Hepatocyte (in vitro differentiated cells): ENCODE results near the gene FAM170B. TPM values are rescaled to one million over a fixed set of nuclear protein-coding genes. Genes with fewer than 3 reads are reported as not detected.

Source experiments
- DNase-seq: peaks from one replicate; pipeline ENCODE4 v3.0.0-alpha.2; 2016; ENCODE audit warnings: low spot score
- H2AFZ ChIP-seq: fragments of 200-600 bp; sonication (generic); 2 replicates; pipeline ENCODE4 v1.6.0; 2016; ENCODE audit warnings: antibody characterized with exemption, mild to moderate bottlenecking
- H3K27ac ChIP-seq: fragments of 200-600 bp; sonication (generic); 2 replicates; pipeline ENCODE4 v1.5.1; 2016; ENCODE audit warnings: mild to moderate bottlenecking
- H3K27me3 ChIP-seq: fragments of 200-600 bp; sonication (generic); 2 replicates; pipeline ENCODE4 v1.6.1; 2016
- H3K36me3 ChIP-seq: fragments of 200-600 bp; sonication (generic); replicated peaks from 2 replicates; pipeline ENCODE4 v1.5.1; 2016; ENCODE audit warnings: low read depth; ENCODE audit not compliant: insufficient read depth
- H3K4me1 ChIP-seq: fragments of 200-600 bp; sonication (generic); 2 replicates; pipeline ENCODE4 v1.5.1; 2016; ENCODE audit warnings: mild to moderate bottlenecking, moderate library complexity; ENCODE audit not compliant: insufficient read depth
- H3K4me2 ChIP-seq: fragments of 200-600 bp; sonication (generic); 2 replicates; pipeline ENCODE4 v1.6.0; 2016
- H3K4me3 ChIP-seq: fragments of 200-600 bp; sonication (generic); 2 replicates; pipeline ENCODE4 v1.5.1; 2016; ENCODE audit warnings: mild to moderate bottlenecking
- H3K79me2 ChIP-seq: fragments of 200-600 bp; sonication (generic); 2 replicates; pipeline ENCODE4 v1.6.0; 2017; ENCODE audit warnings: mild to moderate bottlenecking
- H3K9me2 ChIP-seq: fragments of 200-600 bp; sonication (generic); replicated peaks from 2 replicates; pipeline ENCODE4 v1.6.0; 2017; ENCODE audit warnings: mild to moderate bottlenecking; ENCODE audit not compliant: insufficient read depth
- H3K9me3 ChIP-seq: fragments of 200-600 bp; sonication (generic); 2 replicates; pipeline ENCODE4 v1.5.1; 2016; ENCODE audit warnings: low read depth, mild to moderate bottlenecking
- H4K20me1 ChIP-seq: fragments of 200-600 bp; sonication (generic); 2 replicates; pipeline ENCODE4 v1.6.0; 2016; ENCODE audit warnings: mild to moderate bottlenecking; ENCODE audit not compliant: insufficient read depth, poor library complexity, severe bottlenecking
- CTCF ChIP-seq: fragments of 200-600 bp; sonication (generic); IDR thresholded peaks from 2 replicates; pipeline ENCODE4 v1.5.1; 2016; ENCODE audit warnings: antibody characterized with exemption, mild to moderate bottlenecking; ENCODE audit not compliant: poor library complexity
- EZH2 ChIP-seq: fragments of 200-600 bp; sonication (generic); IDR thresholded peaks from 2 replicates; pipeline ENCODE4 v1.6.1; 2016; ENCODE audit warnings: antibody characterized with exemption, mild to moderate bottlenecking, borderline replicate concordance
- EZH2phosphoT487 ChIP-seq: fragments of 200-600 bp; sonication (generic); IDR thresholded peaks from one replicate; pipeline ENCODE4 v1.6.1; 2018; ENCODE audit warnings: antibody characterized with exemption, mild to moderate bottlenecking, low read depth, moderate library complexity; ENCODE audit not compliant: unreplicated experiment, severe bottlenecking
- WGBS: methylation state at CpG from one replicate; pipeline ENCODE4 v1.1.6; 2016; ENCODE audit warnings: low lambda C conversion rate; ENCODE audit errors: missing lambda C conversion rate; 5-methylcytosine and 5-hydroxymethylcytosine counted together
- polyA plus RNA-seq: library from polyadenylated mRNA; unstranded; fragments of >200 nt; fragmentation: Nextera tagmentation; extraction: Ambion mirVana; gene quantifications from 2 replicates; pipeline ENCODE4 v1.2.1, GENCODE V29; 2016
- total RNA-seq: library from RNA; depleted of rRNA; stranded (reverse); fragments of >200 nt; gene quantifications from 2 replicates; pipeline ENCODE4 v1.2.3, GENCODE V29; 2014

The FAM170B gene
- total and polyA plus RNA-seq, 2 experiments from 2014 or later = not detected

- no peak for DNase-seq
- no peak overlapping the region for H2AFZ ChIP-seq
- no peaks in the 10 kb centered on the region for H3K4me1 ChIP-seq
- no peak overlapping the region for H3K27ac ChIP-seq
- no peaks in the 10 kb centered on the region for H3K9me3 ChIP-seq
- H4K20me1 ChIP-seq = no peaks in the 10 kb centered on the region
- whole genome bisulfite sequencing = 44% methylated on average over 1 of the region's 1 CpG
- H3K4me2 ChIP-seq = no peak overlapping the region
- no peaks in the 10 kb centered on the region for H3K36me3 ChIP-seq
- TF ChIP-seq EZH2phosphoT487 = no peak
- TF ChIP-seq EZH2 = no peak
- TF ChIP-seq CTCF = no peak
- no peaks in the 10 kb centered on the region for H3K79me2 ChIP-seq
- H3K9me2 ChIP-seq = no peaks in the 10 kb centered on the region
- H3K27me3 ChIP-seq = peaks cover 6% of the 10 kb centered on the region
- H3K4me3 ChIP-seq = no peak overlapping the region
Measured at GRCh38 chr10:49151481-49151880, 17.7 kb upstream of the FAM170B start.

- no peak overlapping the region for H3K27ac ChIP-seq
- no peaks in the 10 kb centered on the region for H3K9me3 ChIP-seq
- H3K4me1 ChIP-seq = no peaks in the 10 kb centered on the region
- DNase-seq = no peak
- no peaks in the 10 kb centered on the region for H3K79me2 ChIP-seq
- TF ChIP-seq EZH2 = no peak
- no peak for TF ChIP-seq CTCF
- no peak for TF ChIP-seq EZH2phosphoT487
- no peak overlapping the region for H2AFZ ChIP-seq
- WGBS = 35% methylated on average over 2 of the region's 2 CpGs
- H4K20me1 ChIP-seq = no peaks in the 10 kb centered on the region
- H3K4me2 ChIP-seq = no peak overlapping the region
- H3K9me2 ChIP-seq = no peaks in the 10 kb centered on the region
- H3K4me3 ChIP-seq = no peak overlapping the region
- H3K27me3 ChIP-seq = peaks cover 4% of the 10 kb centered on the region
- no peaks in the 10 kb centered on the region for H3K36me3 ChIP-seq
Measured at GRCh38 chr10:49151025-49151445, 17.2 kb upstream of the FAM170B start.

GRCh38 chr10:49150426-49150825 lies 16.6 kb upstream of the FAM170B start:
- H3K9me3 ChIP-seq = no peaks in the 10 kb centered on the region
- no peaks in the 10 kb centered on the region for H3K4me1 ChIP-seq
- no peak overlapping the region for H3K27ac ChIP-seq
- no peaks in the 10 kb centered on the region for H3K36me3 ChIP-seq
- no peaks in the 10 kb centered on the region for H3K9me2 ChIP-seq
- no peaks in the 10 kb centered on the region for H4K20me1 ChIP-seq
- H2AFZ ChIP-seq = no peak overlapping the region
- WGBS = 75% methylated on average over 5 of the region's 5 CpGs
- no peaks in the 10 kb centered on the region for H3K79me2 ChIP-seq
- H3K4me2 ChIP-seq = no peak overlapping the region
- DNase-seq = no peak
- no peak overlapping the region for H3K4me3 ChIP-seq
- no peak for TF ChIP-seq EZH2
- TF ChIP-seq EZH2phosphoT487 = no peak
- no peak for TF ChIP-seq CTCF
- no peaks in the 10 kb centered on the region for H3K27me3 ChIP-seq

GRCh38 chr10:49149881-49150280 lies 16.1 kb upstream of the FAM170B start:
- H3K4me2 ChIP-seq = no peak overlapping the region
- no peak overlapping the region for H3K27ac ChIP-seq
- H3K4me3 ChIP-seq = no peak overlapping the region
- TF ChIP-seq EZH2 (no peak), CTCF (no peak), EZH2phosphoT487 (no peak)
- H3K9me3 ChIP-seq = no peaks in the 10 kb centered on the region
- no peaks in the 10 kb centered on the region for H3K9me2 ChIP-seq
- H3K79me2 ChIP-seq = no peaks in the 10 kb centered on the region
- WGBS = 85% methylated on average over 3 of the region's 3 CpGs
- no peak for DNase-seq
- H2AFZ ChIP-seq = no peak overlapping the region
- no peaks in the 10 kb centered on the region for H3K4me1 ChIP-seq
- H3K36me3 ChIP-seq = no peaks in the 10 kb centered on the region
- no peaks in the 10 kb centered on the region for H4K20me1 ChIP-seq
- no peaks in the 10 kb centered on the region for H3K27me3 ChIP-seq
